NCI-H1930 (cell line): ENCODE results near the gene ASXL1.

Experiments used
- DNase-seq, 2 experiments: peaks; one replicate each; lab custom pipeline; 2025; lab: John Stamatoyannopoulos, UW

The ASXL1 gene

DNA sequence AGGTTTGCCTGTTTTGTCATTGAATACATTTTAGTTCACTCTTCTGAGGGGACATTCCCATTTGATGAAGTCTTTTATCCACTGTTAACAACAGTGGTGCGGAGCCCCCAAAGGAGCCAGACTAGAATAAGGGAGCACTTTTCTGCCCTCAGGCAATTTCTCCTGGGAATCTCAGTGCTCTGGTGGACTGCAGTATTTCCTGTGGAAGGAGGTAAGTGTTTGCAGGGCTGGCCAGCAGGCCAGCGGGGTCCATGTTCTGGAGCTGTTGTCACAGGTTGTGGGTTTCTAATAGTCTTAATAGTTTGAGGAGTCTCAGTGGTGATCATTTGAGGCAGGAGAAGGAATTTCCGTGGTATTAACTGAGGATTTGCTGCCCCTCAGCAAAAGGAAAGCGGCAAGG is 83.5 kb downstream of the ASXL1 start:
- DNase-seq, result no peak

DNA sequence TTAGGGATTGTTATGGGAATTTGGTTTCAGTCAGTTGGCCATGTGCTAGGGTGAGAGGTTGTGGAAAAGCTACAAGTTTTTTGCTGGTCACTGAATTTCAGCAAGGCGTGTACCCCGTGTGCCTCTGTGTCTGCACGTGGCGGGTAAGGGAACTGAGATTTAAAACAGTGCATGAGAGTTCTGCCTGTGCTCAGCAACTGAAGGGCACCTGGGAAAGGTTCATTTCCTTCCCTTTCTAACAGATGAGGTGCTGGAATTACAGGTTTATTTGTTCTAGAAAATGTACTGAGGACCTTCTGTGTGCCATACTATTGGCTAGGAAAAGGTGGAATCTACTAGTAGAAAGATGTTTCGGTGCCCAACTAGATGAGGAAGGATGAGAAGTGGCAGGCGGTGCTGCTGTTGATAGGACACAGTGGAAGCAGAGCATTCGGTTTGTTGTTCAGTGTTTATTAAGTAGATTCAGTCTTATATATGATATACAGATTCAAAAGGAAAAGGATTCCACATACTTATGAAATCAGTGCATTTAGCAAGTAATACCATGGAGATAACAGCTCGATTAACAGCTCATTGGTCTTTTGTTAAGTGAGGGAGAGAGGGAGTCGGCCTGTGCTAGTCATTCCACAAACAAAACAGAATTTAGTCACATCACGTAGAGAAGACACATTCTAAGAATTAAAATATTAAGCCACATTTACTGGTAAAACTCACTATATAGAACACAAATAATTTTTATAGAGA is 84.7 kb downstream of the ASXL1 start:
- DNase-seq, result no peak

DNA sequence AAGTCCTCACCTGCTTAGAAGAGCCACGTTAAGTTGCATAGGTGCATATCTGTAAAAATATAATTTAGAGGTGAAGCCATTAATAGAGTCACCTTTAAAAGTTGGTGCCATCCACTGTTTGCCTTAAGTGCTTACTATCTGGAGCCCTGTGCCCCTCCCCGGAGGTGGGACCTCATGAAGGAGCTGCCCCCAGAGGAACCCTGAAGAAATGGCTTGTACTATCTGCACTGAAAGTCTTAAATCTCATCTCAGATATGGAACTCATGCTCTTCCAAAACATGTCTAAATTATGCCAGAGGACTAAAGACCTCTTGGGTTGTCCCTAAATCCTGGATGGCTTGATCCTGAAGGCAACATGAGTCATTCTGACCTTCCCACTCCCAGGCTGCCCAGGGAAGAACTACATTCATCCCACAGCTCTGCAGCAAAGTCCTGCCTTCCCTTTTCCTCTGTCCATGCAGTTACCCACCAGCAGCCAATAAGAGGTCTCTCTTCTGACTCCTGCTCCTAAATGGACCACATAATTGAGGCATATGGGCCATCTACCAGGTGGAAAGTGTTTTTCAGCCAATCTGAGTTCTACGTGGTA is 85.3 kb downstream of the ASXL1 start:
- DNase-seq, result no peak

DNA sequence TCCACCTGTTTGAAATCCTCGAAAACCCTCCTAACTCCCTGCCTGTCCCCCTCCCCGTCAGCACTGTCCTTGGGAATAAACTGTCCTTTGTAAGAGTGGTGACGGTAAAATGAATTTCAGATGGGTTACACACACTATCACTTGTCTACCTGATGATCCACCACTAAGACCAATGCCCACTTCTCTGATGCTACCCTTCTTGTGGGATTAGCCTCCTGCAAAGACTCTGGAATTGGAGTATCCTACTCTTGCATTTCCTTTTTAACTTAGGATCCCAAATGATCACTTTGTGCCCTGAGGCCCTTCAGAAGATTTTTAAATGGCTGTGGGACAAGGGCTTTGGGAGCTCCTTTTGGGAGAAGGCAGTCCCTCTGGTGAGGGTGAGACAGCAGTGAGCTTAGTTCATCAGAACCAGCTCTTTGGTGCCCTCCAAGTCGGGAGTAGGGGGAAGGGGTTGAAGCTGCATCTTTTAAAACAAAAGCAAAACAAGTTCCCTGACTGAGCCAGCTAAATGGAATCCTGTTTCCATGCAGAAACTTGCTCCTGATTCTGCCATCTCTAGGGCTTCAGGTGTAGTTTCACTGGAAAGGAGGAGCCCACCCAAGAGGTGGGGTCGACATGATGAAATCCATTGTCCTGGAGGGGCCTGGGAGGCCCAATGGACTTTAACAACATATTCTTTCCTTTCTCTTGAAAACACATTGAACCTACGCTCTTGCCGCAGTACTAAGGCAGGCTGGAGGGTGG is 86.5 kb downstream of the ASXL1 start:
- no peak for DNase-seq

DNA sequence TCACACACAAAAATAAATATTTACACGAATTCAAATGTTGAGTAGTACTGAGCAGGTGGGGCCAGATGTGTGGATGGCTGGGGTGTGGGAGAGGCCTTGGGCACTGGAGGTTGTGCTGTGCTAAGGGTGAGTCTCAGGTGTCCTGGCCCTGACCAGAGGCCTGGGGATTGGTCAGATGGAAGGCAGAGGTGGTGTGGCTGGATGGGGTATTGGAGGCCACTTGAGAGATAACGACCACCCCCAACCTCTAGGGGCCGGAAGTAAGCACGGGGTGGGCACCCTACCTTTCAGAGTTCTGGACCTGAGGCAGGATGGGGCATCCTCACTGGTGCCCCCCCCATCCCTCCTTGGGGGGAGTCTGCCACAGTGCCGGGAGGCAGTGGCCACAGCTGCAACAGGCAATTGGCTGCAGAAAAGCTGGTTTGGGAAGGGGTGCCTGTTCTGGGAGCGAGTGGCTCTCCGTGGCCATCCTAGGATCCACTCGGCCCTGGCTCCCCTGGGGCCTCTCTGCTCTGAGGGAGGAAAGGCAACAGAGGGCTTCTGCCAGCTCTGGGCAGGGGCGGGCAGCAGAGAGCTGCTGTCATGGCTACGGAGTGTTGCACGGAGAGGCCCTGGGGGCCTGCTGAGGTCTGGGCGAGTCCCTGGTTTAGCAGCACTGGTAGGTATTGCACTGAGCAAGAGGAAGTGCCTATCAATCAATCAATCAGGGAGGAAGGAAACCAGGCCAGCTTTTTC is 87.6 kb downstream of the ASXL1 start:
- no peak for DNase-seq

DNA sequence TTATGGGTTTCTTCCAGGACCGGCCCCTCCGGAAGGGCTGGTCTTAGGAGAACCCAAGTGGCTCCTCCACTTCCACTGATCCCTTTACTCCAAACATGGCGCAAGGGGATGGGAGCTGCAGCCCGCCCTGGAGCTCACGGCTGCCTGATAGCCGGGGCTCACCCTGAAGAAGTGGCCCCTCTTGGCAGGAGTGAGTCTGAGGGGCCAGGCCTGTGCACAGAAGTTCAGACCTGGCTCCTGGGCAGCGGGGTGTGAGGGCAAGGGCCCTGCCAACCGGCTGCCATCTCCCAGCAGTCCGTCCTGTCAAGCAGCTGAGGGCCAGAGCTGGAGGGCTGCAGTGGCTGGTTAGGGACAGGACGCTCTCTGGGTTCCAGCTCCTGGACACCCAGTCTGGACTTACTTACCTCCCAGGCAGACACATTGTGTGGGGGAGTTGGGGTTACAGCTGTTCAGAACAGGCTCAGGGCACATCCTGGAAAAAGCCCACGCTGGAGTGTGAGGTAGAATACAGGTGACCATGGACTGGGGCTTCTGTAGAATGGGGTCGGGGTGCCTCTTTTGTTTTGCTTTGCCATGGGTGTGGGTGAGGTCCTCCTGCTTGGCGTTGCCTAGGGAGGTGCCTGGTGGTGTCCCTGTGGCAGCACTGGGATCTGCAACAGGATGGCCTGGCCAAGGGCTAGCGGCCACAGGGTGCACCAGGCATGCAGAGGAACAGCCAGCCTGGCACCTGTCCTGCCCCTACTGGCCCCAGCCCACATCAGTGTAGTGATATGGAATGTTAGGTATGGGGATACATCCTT is 88.4 kb downstream of the ASXL1 start:
- no peak for DNase-seq

DNA sequence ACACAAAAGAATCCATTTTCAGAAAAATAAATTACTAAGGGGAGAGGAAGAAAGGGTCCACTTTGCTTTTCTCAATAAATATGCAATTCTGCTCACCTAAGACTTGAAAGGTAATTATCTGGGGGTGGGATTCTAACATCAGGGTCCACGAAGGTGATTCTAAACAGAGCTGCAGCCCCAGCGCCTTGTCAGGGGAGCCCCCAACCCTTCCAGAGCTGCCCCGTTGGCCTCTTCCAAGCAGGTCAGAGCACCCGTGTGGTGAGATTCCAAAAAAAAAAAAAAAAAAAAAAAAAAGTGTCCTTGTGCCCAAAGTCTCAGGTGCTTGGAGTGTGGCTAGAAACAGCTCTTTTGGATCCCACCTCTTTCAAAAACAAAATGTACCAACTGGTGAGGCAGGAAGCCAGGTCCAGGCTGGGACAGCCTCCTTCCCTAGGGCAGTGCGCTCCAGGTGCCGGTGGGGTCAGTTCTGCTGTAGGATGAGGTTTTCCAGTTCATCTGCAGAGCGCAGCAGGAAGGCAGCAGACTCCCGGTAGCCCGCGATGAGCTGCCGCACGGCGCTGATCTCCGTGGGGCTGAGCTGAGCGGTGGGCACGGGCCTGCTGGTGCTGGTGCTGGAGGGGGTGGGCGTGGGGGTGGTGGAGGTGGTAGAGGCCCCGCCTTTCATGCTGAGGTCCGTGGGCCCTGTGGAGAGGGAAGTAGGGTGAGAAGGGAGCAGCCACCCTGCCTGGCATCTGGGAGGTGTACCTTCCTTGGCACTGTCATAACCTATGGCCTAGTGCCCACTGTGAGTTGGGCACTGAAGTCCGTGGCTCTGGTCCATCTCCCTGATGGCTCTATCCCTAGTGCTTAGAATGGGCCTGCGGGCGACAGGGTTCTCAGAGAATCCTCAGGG is 89.3 kb downstream of the ASXL1 start:
- DNase-seq, result no peak

DNA sequence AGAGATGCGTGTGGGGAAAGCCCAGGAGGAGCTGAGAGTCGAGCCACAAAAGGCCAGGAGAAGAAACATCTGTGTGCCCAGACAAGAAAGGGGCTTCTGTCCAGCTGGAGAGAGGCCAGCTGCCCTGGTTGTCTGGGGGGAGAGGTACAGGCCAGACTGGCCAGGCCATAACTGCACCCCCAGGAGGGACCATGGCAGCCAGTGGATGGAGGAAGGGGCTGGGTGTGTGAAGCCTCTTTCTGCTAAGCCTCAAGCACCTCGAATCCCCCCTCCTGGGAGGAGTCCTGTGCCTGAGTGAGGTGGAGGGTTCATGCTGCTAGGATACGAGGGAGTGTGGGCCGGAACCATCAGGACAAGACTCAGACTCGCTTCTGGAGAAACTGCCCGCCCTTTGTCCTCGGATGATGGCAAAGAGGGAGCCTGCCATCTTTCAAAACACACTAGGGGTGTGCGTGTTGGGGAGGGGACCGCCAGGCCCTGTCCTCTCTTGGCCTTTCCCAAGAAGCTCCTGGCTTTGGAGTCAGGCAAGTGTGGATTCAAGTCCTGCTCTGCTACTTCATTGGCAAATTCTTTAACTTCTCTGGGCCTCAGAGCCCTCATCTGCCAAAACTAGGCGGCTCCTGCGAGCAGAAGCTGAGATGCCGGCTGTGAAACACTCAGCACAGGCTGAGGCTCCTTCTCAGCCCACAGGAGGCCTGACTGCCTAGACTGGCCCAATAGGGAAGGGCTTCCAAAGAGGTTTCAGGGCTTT is 90.3 kb downstream of the ASXL1 start:
- no peak for DNase-seq

DNA sequence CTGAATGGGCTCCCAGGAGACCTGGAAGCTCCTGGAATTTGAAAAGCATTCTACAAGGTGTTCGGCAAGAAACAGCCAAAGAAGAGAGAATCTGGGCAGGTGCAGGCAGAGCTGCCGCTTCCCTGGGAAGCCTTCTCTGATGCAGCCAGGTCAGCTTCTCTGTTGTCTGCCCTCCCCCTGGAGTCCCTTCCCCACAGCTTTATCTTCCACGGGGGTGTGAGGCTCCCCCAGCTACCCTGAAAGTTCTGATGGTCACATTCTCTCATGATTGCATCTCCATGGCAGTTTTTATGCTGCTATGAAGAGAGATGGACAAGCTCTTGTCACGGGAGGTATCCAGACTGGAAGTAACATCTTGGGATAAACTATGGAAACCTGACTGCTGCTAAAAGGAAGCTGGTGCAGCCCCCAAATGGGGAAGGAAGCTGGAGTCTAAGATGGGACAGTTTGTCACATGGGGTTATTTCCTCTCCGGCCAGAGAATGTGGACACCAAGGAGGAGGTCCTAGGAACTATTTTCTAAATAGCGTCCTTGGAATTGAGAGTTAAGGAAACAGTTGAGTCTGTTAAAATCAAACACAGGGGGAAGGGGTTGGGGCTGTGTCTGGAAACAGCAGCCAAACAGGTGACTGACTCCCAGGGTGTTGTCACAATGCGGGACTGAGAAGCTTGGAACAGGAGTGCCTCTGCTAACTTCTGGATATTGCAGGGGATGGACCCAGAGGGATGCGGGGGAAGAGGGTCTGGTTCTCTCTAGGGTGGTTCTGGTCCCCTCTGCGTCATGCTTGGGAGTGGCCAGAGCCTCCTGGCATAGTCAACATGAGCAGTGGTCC is 91.1 kb downstream of the ASXL1 start:
- DNase-seq, result no peak

DNA sequence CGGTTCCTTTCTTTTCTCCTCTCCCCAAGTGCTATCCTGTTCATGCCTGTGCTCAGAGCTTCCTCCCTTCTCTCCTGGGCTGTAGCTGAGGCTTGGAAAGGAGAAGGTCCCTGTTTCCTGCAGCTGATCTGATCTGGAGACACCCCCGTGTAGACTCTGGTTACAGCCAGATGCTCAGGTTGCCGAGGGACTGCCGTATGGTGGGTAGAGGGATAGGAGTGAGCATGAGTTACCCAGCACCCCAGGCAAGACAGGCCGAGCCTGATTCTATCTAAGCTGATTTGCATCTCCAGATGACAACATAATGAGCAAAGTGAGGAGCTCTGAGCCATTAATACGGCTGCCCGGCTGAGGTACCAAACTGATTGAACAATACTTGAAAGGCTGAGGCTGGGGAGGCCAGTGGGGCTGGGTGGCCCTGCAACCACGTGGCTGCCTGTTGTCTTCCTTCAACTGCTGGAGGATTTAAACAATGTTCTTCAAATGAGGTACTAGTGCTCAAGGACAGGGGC is 91.8 kb downstream of the ASXL1 start:
- no peak for DNase-seq

DNA sequence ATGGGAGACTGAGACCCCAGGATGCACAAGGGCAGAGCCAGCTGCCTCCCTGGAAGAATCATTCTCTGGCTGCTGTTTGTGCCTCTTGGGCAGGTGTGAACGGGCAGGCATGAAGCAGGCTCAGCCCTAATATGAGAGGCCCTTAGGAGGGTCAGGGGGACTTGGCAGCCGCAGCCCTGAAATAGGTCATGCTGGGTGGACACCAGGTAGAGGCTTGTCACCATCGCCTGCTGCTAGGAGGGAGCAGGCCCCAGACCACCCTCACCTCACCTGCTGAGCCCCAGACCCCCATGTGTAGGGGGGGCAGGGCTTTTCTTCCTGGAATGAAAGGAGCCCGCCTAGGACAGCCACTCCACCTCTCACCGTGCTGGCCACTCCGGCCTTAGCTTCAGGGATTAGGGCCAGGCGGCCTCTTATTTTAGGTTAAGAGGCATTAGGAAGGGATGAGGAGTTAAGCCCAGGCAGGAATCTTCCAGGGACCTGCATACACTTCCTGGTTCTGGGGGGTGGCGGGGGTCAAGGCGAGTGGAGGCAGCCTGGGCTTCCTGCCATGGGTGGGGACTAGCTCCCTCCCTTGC is 92.4 kb downstream of the ASXL1 start:
- no peak for DNase-seq

DNA sequence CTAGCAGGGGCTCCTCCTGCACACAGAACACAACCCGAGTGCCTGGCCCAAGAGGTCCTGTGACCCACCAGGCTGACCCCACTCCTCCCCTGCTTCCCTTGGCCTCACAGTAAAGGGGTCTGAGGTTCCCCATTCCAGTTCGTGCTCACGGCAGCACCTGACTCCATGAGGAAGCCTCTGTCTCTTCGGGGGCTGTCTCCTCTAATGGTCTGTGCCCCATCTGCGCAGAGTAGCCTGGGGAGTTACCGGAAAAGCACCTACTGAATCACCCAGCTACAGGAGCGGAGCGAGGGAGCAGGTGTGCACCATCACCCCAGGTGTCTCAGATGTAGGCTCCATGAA is 93.2 kb downstream of the ASXL1 start:
- no peak for DNase-seq

DNA sequence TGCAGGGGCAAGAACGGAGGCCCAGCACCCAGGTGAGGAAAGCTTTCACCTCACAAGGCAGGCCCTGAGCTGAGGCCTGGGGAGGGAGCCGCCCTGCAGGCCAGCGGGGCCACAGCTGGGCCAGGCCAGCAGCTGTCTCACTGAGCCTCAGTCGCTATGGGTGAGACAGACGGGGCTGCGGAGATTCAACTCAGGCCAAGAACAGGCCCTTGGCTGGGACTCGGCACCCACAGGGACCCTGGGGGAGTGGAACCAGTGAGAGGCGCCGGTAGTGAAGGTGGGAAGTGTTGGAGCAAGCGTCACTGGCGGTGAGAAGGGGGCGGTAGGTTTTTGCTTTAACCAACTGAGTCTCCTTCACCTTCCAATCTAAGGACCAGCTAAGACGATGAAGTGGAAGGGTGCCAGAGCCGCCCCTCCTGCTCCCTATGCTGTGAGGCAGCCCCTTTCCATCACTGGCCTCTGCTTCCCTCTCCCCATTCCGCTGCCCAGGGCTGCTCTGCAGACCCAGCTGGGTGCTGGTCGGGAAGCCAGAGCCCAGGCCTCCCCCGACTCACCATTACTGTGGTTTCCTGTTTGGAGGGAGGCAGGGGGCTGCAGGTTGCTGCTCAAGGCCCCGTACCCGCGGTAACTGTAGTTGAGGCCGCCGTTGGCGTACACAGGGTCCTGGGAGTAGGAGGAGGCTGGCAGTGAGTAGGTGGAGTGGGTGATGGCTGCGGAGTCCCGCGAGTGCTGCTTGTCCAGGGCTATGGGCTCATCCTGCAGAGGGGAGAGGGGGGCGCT is 93.7 kb downstream of the ASXL1 start:
- DNase-seq, result no peak

DNA sequence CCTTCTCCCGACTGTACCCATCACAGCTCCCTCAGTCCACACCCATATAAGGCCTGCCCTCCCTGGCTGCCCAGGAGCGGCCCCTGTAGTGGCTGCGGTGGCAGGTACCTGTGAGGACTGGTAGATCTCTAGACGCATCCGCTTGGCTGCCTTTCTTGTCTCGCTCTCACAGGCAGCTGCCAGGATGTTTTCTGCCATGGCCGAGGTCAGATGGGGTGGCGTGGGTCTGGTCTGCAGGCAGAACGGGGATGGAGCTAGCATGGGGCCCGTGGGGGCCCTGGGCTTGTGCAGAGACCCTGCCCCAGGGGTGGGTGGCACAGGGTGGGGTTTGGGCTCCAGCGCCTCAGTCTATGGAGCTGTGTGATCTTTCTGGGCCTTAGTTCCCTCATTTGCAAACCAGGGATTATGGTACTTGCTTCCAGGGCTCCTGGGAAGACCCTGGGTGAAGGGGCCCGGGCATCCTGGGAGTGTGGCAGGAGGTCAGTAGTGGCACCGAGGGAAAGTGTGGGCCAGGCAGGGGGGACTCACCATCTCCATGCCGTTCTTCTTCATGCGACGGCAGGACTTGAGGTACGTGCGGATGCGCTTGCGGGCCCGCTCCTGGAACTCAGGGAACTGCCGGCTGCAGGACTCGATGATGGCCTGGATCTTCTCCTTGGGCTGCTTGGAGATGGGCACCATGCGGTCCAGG is 94.8 kb downstream of the ASXL1 start:
- no peak for DNase-seq

DNA sequence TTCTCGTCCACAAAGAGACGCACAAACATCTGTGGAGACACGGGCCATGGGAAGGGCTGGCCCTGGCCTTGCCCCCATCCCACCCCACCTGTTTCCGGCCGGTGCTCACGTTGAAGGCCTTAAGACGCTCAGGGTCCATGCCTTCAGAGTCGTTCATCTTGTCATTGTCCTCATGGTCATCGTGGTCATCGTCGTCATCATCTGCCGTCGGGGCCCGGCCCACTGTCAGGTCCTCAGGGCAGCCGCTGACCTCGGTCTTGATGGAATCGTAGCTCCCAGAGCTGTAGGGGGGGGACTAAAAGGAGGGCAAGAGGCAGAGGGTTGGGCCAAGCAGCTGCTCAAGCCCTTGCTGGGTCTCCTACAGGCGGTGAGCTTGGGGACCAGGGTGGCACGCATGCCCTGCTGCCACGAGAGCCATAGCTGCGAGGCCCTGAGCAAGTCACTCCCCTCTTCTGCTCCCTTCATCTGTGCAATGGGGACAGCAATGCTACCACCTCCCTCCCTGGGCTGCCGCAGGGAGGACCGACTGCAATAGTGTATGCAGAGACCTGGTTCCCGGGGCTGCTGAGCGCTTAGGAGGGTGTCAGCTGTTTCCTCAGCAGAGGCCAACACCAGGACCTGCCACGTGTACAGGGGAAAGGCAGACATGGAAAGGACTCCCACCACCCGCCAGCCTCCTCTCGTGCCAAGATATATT is 95.5 kb downstream of the ASXL1 start:
- DNase-seq, result no peak
